Peyer's patch (tissue), 4 donors: Measurements from ENCODE around the gene CHRNB4.

ENCODE experiments used
- POLR2A ChIP-seq, 2 donors: fragments of 450-650 bp; IDR thresholded peaks; one replicate each; pipeline ENCODE4 v1.5.1; 2017; ENCODE audit warnings: antibody characterized with exemption in 2 of 2, mild to moderate bottlenecking in 2 of 2, moderate library complexity in 2 of 2
- TF ChIP-seq, protein P1 (sequence below), 6 experiments: fragments of 450-650 bp in 4 of 6; fragments of 200-600 bp in 2 of 6; sonication (generic) in 1 of 6; IDR thresholded peaks; one replicate each; pipeline ENCODE4 v1.5.1; 2017 to 2019; ENCODE audit warnings: antibody characterized with exemption in 6 of 6, mild to moderate bottlenecking in 3 of 6, moderate library complexity in 1 of 6

DNA sequence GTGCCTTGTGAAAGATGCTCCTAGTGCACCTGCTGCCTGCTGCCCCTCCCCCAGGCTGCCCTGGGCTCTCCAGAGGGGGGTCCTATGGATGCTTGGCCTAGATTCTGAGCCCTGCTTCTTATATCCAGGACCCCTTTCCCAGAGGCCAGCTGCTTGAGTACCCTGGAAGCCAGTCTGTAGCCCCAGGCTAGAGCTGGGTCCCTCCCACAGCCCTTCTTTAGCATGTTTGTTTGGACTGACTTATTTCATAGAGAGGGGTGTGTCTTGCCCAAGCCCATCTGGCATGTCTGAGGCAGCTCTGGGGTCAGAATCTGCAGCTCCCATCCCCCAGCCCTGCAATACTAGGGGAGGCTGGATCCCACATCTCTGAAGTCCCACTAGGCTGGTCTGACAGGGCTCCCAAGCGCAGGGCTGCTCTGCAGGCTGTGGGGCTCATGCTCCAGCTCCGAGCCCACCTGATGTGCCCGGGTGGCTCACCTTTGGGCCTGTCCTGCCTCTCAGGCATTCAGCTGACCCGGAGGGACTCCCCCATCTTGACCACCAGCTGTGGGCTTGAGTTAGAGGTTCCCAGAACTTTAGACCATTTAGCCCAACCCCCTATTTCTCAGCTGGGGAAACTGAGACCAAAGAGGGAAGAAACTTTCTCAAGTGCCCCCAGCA lies 3.1 kb downstream of the CHRNB4 start:
- TF ChIP-seq, protein P1, sequence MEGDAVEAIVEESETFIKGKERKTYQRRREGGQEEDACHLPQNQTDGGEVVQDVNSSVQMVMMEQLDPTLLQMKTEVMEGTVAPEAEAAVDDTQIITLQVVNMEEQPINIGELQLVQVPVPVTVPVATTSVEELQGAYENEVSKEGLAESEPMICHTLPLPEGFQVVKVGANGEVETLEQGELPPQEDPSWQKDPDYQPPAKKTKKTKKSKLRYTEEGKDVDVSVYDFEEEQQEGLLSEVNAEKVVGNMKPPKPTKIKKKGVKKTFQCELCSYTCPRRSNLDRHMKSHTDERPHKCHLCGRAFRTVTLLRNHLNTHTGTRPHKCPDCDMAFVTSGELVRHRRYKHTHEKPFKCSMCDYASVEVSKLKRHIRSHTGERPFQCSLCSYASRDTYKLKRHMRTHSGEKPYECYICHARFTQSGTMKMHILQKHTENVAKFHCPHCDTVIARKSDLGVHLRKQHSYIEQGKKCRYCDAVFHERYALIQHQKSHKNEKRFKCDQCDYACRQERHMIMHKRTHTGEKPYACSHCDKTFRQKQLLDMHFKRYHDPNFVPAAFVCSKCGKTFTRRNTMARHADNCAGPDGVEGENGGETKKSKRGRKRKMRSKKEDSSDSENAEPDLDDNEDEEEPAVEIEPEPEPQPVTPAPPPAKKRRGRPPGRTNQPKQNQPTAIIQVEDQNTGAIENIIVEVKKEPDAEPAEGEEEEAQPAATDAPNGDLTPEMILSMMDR (IDR thresholded peaks at IDR 0.05), result no peak
- TF ChIP-seq POLR2A (IDR thresholded peaks at IDR 0.05), result no peak
